Measurements from ENCODE around the gene TMA7B. TPM values are rescaled to one million over a fixed set of nuclear protein-coding genes. Genes with fewer than 3 reads are reported as not detected.
"Not testable (repeated sequence)": the region's sequence is repeated elsewhere in the genome, so short reads cannot be mapped to it uniquely, and the experiment has no call there.

Gene TMA7B
- total RNA-seq, 4 donors from 2014 or later = not detected

DNA sequence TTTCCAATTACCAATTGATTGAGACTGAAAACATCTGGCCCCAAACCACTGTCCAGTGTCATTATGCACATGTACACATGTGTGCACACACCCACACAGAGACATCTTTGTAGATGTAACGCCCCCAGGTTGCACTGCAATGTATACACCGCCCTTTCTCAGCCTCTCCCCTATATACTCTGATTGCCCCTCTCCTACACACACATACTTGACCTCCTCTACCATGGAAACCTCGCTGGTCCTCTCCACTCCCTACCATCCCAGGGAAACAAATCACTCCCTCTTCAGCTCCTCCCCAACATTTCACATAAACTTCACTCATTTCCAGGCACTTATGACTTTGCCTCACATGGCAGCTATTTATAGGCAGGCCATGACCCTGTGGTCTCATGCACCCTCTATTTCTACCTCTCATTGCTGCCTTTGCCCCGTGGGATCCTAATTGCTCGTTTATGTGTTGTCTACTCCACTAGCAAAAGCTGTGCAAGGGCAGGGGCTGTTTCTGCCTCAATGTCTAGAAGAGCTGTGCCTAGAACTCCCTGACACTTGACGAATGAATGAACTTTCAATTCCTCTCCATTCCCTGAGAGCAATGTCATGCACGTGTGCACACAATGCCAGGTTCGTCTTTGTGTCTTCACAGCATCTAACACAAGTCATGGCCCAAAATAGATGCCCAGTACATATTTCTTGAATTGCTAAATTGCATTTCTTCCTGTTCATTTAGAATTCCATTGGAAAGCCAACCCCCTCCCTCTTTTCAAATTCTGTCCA lies 10.0 kb upstream of the TMA7B start:
- Histone ChIP-seq H3K27me3 (no peaks in the 10 kb centered on the region), H3K9me3 (no peaks in the 10 kb centered on the region), H3K27ac (no peak overlapping the region), H3K4me3 (no peak overlapping the region), H3K36me3 (no peaks in the 10 kb centered on the region), H3K4me1 (peaks cover 0 to 12% (median 0%) of the 10 kb centered on the region in 3 donors)
- 66 to 76% methylated on average over 7 of the region's 8 CpGs for WGBS, 2 donors (ENCODE audit: low coverage in 1 of 2)
- ATAC-seq = no peak
- TF ChIP-seq, protein P1, sequence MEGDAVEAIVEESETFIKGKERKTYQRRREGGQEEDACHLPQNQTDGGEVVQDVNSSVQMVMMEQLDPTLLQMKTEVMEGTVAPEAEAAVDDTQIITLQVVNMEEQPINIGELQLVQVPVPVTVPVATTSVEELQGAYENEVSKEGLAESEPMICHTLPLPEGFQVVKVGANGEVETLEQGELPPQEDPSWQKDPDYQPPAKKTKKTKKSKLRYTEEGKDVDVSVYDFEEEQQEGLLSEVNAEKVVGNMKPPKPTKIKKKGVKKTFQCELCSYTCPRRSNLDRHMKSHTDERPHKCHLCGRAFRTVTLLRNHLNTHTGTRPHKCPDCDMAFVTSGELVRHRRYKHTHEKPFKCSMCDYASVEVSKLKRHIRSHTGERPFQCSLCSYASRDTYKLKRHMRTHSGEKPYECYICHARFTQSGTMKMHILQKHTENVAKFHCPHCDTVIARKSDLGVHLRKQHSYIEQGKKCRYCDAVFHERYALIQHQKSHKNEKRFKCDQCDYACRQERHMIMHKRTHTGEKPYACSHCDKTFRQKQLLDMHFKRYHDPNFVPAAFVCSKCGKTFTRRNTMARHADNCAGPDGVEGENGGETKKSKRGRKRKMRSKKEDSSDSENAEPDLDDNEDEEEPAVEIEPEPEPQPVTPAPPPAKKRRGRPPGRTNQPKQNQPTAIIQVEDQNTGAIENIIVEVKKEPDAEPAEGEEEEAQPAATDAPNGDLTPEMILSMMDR (IDR thresholded peaks at IDR 0.05) = no peak
- TF ChIP-seq POLR2A (IDR thresholded peaks at IDR 0.05) = no peak
- TF ChIP-seq EP300 (IDR thresholded peaks at IDR 0.05) = no peak
- no peak for TF ChIP-seq POLR2AphosphoS5 (IDR thresholded peaks at IDR 0.05)

DNA sequence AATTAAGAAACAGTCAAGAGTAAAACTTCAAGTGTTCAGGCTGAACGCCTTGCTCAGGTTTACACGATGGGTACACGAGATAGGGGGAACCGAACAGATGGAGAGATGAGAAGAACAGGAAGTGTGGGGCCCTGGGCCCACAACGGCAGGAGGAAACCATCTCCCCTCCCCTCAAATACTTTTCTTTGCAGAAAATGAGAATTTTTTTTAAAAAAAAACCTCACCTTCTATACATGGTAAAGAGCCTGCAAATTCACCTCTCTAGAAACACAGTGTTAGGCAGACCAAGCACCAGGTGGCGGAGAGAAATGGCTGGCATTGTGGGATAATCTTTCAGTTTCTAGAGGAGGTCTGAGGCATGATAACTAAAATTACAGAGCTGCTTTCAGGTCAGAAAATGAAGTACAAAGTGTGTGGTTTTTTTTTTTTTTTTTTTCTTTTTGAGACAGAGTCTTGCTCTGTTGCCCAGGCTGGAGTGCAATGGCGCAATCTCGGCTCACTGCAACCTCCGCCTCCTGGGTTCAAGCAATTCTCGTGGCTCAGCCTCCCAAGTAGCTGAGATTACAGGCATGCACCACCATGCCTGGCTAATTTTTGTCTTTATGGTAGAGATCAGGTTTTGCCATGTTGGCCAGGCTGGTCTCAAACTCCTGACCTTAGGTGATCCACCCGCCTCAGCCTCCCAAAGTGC lies 8.4 kb upstream of the TMA7B start:
- H3K27ac ChIP-seq, H3K36me3 ChIP-seq, H3K4me3 ChIP-seq, ATAC-seq, H3K9me3 ChIP-seq, H3K27me3 ChIP-seq: not testable (repeated sequence)
- WGBS, 2 donors (ENCODE audit: low coverage in 1 of 2) = 65 to 74% methylated on average over 2 to 9 of the region's 11 CpGs
- peaks cover 0 to 12% (median 0%) of the 10 kb centered on the region in 3 donors for H3K4me1 ChIP-seq

DNA sequence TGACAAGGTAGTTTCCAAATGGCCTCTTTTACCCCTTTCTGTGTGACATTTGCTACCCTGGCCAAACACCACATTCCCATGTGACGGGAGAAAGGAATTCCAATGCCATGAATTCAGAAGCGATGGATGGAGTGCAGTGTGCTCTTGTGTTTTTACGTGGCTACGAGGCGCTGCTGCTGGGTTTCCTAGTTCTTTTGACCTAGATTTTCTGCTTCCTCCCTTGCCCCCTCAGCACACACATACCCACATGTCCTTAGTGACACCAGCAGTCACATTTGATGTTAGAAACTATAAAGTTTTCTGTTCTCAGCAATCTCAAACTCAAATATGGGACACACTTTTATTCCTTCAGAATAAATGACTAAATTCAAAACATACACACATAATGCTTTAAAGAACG lies 7.8 kb upstream of the TMA7B start:
- no peak for TF ChIP-seq POLR2AphosphoS5 (IDR thresholded peaks at IDR 0.05)
- no peak for TF ChIP-seq POLR2A (IDR thresholded peaks at IDR 0.05)
- TF ChIP-seq, protein P1 (IDR thresholded peaks at IDR 0.05) = no peak
- TF ChIP-seq EP300 (IDR thresholded peaks at IDR 0.05) = no peak
- Histone ChIP-seq H3K27ac (no peak overlapping the region), H3K27me3 (peaks cover 4% of the 10 kb centered on the region), H3K4me1 (peaks cover 0 to 12% (median 0%) of the 10 kb centered on the region in 3 donors), H3K4me3 (no peak overlapping the region), H3K36me3 (no peaks in the 10 kb centered on the region), H3K9me3 (no peaks in the 10 kb centered on the region)
- WGBS, 2 donors (ENCODE audit: low coverage in 1 of 2) = 77 to 100% methylated on average over 1 to 6 of the region's 6 CpGs
- ATAC-seq = no peak

DNA sequence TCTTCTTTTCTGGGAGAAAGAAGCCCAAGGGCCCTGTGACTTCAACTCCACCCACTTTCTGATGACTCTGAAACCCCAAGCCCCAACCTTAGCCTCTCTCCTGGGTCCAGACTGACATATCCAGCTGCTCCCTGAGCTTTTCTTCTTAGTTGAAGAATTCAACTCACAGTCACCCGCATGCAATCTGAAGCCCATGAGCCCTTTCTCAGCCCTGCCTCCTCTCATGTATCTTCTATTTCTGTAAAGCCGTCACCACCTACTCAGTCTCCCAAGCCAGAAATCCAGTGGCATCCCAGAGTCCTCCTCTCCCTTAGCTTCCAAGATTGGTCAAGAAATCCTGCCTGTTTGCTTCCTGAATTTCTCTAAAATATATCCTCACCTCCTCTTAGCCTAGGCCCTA lies 7.1 kb upstream of the TMA7B start:
- ATAC-seq = no peak
- H3K4me3 ChIP-seq = no peak overlapping the region
- no peaks in the 10 kb centered on the region for H3K36me3 ChIP-seq
- peaks cover 5% of the 10 kb centered on the region for H3K27me3 ChIP-seq
- no peaks in the 10 kb centered on the region for H3K9me3 ChIP-seq
- TF ChIP-seq, protein P1 (IDR thresholded peaks at IDR 0.05) = no peak
- TF ChIP-seq EP300 (IDR thresholded peaks at IDR 0.05) (no peak), POLR2AphosphoS5 (IDR thresholded peaks at IDR 0.05) (no peak), POLR2A (IDR thresholded peaks at IDR 0.05) (no peak)
- no peak overlapping the region for H3K27ac ChIP-seq
- WGBS, 2 donors (ENCODE audit: low coverage in 1 of 2) = 100% methylated on average over 2 of the region's 2 CpGs
- H3K4me1 ChIP-seq = peaks cover 0 to 12% (median 0%) of the 10 kb centered on the region in 3 donors

DNA sequence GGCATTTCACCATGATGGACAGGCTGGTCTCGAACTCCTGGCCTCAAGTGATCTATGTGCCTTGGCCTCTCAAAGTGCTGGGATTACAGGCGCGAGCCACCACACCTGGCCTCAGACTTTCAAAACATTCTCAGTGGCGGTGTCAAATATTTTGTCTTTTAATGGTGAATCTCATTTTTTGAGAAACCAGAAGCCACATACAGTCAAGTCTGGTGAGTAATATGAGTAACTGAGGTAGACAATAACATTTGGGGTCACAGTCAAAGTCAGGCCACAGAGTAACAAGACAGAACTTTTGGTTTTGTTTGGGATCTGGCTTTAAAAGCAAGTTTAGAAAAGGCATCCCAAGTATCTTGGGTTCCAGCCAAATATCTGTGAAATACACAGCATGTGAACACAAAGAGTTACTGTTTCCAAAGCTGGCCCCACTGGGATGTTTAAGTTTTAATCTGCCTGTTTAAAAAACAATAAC lies 5.6 kb upstream of the TMA7B start:
- Histone ChIP-seq H3K36me3 (no peaks in the 10 kb centered on the region), H3K27me3 (peaks cover 6% of the 10 kb centered on the region), H3K4me3 (no peak overlapping the region), H3K27ac (no peak overlapping the region), H3K9me3 (no peaks in the 10 kb centered on the region), H3K4me1 (peaks cover 0 to 12% (median 0%) of the 10 kb centered on the region in 3 donors)
- ATAC-seq = no peak
- WGBS, 2 donors (ENCODE audit: low coverage in 1 of 2) = 86 to 96% methylated on average over 1 to 4 of the region's 4 CpGs
- TF ChIP-seq POLR2A (IDR thresholded peaks at IDR 0.05) = no peak
- TF ChIP-seq EP300 (IDR thresholded peaks at IDR 0.05) = no peak
- TF ChIP-seq POLR2AphosphoS5 (IDR thresholded peaks at IDR 0.05) = no peak
- TF ChIP-seq, protein P1 (IDR thresholded peaks at IDR 0.05) = no peak

Measured in gastroesophageal sphincter (tissue), 4 donors.